ENCODE data around the gene C3orf20.
A peak's percentile ranks its signal among the peaks of the same experiment; 100 is the strongest.
"Not testable (repeated sequence)": the region's sequence is repeated elsewhere in the genome, so short reads cannot be mapped to it uniquely, and the experiment has no call there.

The C3orf20 gene

DNA sequence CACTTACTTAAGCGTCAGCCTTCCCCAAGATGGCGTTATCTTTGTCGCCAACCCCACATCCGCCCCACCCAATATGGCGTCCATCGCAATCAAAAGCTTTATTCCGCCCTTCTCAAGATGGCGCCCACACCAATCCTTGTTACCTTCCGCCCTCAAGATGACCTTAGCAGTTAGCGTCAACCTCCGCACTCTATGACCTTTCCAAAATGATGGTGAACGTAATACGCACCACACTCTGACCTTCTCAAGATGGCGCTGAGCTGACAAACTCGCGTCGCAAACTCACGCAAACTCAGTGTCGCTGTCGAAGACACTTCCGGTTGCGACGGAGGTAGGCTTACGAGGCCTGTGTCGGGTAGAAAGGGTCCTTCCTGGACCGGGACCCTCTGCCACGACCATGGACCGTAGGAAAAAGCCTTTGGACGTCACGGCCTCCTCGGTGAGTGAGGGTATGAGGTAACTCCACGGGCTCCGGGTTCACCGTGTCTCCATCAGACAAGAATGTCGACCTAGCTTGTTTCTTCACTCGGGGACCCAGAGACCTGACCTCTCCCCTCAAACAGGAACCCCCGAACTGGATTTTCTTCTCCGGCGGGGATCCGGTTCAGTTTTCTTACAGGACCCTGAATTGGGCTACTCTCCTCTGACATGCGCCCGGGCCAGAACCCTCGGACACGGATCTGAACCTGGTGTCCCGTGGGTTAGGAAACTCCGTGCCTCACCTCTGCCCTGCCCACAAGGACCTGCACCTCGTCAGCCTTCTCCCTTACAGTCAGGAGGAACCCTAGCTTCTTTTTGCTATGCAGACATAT, 23.3 kb upstream of the C3orf20 start, which contains the start of gene CCDC174:
CCDC174 (plus strand) TSS at position 323 of the 812 bp plus-strand sequence; CDS start at position 398, 75 bp downstream.
- peak; percentile 93 for DNase-seq

DNA sequence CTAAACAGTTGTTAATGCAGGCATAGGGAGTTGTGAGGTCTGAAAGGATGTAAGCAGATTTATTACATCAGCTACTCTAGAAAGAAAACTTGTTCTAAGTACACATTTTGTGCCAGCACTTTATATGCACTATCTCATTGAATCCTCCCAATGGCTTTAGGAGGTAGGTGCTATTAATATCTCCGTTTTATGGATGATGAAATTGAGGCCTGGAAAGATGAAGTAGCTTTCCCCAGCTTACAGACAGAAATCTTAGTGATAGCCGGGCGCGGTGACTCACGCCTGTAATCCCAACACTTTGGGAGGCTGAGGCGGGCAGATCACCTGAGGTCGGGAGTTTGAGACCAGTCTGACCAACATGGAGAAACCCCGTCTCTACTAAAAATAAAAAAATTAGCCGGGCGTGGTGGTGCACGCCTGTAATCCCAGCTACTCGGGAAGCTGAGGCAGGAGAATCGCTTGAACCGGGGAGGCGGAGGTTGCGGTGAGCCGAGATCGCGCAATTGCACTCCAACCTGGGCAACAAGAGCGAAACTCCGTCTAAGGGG, 22.5 kb upstream of the C3orf20 start:
- DNase-seq, result not testable (repeated sequence)

DNA sequence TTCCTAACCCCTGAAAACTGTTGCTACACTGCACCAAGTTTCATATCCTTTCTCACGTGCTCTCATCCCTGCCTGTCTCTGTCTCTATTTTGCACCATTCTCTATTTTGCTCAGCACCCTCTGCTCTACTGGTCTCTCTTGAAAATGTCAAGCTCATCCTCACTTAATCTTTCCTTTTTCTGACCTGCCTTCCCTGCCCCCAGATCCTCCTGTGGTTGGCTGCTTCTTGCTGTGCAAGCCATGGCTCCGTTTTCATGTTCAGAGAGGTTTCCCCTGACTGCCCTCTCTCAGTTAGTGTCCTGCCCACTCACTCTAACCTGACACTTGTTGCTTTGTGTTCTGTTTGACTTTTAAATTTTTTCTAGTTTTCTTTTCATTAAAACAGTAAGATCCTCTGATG, 17.4 kb upstream of the C3orf20 start:
- no peak for DNase-seq

DNA sequence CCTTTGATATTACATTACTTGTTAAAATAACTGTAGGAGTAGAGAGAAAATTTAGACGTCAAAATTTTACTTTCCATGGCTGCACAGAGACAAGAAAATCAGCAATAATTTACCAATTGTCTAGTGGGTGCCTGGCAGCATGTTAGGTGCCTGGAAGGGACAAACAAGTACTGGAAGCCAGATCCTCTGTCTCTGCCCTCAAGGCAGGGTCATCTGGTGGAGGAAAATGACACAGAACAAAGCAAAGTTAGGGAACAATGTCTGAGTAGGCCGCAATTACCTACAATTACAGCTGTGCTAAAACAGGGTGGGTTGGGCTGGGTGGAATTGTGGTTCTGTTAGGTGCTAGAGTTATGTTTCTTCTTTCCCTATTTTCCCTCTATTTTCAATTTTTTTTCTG, 16.0 kb upstream of the C3orf20 start:
- no peak for DNase-seq

DNA sequence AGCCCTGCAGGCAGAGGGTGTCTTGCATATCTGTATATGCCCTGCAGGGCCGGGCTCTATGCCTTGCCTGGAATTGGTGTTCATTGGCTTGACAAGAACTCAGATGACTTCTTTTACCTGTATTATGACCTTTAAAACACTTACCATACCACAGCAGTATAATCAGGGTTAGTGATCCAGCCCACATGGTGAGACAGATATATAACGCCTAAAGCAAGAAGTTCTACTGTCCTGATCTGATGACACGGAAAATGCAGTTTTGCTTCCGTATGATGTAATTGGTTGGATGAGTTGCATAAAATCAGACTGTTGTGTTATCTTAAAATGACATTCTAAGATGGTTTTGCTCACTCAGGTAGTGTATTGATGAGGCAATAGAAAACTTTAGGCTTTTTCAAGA, 14.0 kb upstream of the C3orf20 start:
- DNase-seq, result no peak

DNA sequence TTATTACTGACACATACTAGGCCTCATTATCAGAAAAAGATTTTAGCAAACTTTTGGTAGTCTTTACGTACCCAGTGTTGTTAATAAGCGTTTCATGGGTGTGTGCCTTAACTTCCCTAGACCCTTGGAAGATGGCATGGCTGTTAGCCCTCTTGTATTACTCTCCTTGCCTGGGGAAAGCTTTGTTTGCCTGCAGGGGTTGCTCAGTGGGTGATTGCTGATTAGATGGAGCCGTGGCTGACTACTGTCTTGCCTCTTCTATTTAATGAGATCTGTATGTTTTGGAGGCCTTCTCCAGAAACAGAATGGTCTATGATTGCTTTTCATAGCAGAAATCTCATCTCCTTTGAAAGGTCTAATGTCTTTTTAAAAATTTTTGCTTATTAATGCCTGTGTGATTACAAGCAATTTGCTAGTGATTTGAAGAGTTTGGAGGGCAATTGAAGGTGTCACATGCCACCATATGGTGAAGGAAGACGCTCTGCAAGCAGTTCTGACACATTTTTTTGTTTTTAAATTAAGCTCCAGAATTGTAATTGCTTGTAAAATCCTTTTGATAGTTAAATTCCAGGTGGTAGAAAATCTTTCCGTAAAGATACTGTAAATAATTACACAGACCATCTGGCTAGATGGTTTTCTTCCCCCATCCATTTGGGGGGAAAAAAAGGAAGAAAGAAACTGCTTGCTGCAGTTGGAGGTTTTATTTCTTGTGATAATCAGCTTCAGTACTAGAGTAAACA, 11.4 kb upstream of the C3orf20 start:
- DNase-seq, result no peak

DNA sequence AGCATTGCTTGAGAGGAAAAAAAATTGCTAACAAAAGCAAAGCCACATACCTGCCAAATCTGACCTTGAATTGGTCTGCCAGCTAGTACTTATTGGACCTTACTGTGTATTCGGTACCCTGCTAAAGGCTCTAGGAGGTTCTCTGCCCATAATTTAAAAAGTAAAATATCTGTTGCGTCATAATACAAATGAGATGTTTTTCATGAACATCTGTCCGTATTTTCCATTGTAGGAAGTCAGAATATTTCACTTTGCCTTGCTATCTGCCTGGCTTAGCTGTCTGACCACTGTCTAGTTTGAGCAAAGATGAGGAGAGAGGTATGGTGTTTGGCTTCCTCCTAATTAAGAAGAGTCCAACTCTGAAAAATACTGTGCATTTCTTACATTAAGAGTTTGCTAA, 10.8 kb upstream of the C3orf20 start:
- no peak for DNase-seq

DNA sequence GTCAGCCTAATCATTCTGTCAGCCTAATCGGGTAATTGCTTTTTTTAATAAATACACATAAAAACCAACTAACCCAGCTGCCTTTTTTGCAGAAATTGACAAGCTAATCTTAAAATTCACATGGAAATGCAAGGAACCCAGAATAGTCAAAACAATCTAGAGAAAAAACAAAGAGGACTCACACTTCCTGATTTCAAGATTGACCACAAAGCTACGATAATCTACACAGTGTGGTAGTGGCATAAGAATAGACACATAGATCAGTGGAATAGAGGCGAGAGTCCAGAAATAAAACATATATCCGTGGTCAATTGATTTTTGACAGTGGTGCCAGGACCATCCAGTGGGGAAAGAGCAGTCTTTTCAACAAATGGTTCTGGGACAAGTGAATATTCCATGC, 2.4 kb upstream of the C3orf20 start:
- DNase-seq, result no peak

DNA sequence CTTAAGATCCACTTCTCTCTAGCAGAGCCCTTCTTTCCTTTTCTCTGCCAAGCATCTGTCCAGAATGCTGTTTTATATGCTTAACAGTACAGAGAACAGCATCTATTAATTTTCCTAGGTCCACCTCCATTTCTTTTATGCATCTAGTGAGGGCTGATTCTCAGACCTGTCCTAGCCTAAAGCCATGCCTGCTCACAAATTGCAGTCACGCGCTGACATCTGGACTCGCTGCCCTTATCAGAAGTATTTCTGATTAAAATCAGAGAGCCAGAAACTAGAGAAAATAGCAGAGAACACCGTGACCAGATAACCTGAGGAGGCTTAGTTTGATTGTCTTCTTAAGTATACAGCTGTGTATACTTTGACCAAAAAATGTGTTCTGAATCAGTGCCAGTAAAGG, 1.9 kb downstream of the C3orf20 start:
- DNase-seq, result no peak

DNA sequence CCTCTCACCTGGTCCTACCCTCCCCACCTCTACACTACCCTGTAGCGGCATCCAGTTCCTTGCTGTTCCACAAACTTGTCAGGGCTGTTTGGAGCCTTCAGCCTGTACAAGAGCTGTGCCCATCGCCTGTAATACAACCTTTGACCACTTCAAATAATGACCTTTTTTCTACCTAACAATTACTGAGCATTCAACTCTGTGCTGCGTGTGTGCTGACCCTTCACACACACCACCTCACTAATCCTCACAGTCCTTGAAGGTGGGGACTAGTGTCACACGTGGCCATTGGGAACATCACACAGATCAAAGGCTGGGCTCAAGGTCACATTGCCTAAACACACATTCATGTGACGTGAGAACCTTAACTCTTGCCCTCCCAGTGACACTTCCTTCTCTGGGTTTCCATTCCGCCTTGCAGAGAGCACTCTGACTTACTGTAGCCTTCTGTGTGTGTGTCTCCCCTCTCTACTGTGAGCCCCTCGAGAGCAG, 3.1 kb downstream of the C3orf20 start:
- no peak for DNase-seq

DNA sequence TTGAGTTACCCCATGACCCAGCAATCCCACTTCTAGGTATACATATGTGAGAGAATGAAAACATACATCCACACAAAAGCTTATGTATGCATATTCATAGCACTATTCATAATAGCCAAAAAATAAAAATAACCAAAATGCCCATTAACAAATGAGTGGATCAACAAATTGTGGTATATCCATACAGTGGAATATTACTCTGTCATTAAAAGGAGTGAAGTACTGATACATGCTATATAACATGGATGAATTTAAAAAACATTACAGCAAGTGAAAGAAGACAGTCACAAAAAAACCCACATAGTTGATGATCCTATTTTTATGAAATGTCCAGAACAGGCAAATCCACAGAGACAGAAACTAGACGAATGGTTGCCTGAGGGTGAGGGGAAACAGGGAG, 5.2 kb downstream of the C3orf20 start:
- DNase-seq, result no peak

DNA sequence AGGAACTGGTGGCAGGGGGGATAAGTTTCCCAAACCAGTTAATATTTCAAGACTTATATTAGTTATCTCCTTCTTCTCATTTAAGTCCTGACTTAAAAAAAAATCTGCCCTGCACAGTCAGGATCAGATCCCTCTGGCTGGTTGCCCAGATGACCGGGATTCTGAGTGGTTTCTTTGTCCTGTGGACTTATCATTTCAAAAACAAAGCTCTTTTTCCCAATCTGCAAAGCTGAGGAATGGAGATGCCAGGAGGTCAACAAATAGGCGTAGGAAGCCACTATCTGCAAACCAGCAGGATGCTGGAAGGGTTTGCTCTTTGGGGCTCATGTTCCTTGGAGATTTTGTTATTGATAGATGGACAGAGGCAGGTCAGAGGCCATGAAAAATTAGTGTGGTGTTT, 5.8 kb downstream of the C3orf20 start:
- DNase-seq, result no peak

DNA sequence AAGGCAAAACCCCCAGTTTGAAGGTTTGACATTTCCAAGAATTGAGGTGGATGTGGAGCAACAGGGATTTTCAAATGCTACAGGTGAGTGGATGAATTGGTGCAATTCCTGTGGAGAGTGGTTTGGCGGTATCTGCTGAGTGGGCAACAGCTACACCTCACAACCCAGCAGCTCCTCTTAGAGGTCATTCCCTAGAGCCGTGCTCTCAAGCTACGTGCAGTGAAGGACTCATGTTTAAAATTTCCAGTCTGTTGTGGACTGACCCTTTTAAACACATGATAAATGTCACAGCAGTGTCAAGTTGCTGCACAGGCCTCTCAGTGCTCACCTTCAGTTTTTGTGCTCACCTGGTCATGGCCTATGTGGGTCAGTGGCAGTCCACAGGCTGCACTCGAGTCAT, 9.5 kb downstream of the C3orf20 start:
- DNase-seq, result no peak

DNA sequence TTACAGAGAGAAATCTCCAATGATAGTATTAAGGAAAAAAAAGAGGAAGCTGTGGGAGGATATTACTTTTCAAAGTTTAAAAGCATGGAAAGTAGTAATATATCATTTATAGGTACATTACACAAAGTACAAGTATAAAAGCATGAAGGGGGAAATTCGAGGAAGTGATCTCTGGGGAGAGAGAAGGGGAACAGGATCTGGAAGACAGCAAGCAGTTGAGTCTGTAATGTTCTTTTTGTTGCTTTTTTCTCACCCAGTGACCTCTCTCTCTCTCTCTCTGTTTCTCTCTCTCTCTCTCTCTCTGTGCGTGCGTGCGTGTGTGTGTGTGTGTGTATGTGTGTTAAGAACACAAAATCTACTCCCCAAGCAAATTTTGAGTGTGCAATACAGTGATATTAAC, 10.2 kb downstream of the C3orf20 start:
- no peak for DNase-seq

DNA sequence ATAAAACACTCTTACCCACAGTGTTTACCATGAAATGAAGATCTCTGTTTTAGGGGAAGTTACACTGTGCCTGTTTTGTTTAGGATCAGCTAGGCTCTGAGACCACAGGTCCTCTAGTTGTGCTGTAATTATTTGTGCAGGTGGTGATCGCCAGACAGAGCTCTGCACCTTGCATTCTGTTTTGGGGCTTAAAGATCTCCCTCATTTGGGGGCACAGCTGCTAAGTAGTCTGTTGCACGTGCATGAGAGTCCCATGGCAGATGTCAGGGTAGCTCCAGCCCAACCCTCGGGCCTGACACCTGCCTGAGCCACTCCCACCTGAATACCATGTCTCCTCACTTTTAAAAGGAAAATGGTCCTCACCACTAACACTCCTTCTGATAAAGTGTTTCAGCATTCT, 12.4 kb downstream of the C3orf20 start:
- DNase-seq, result no peak

DNA sequence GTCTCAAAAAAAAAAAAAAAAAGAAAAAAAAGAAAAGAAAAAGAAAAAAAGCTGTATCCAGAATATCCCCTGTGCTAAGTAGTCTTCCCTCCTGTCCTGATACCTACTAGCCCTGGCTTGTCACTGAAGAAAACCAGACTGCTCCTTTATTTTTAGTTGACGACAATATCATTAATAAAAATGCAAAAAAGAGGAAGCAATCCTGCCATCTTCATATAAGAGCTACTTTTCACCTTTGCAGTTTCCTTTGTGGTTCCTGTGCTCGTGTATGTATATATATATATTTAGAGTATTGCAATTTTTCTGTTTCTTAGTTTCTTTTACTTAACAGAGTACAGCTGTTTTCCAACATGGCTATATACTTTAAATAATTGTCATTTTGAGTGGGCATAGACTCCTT, 13.6 kb downstream of the C3orf20 start:
- no peak for DNase-seq

DNA sequence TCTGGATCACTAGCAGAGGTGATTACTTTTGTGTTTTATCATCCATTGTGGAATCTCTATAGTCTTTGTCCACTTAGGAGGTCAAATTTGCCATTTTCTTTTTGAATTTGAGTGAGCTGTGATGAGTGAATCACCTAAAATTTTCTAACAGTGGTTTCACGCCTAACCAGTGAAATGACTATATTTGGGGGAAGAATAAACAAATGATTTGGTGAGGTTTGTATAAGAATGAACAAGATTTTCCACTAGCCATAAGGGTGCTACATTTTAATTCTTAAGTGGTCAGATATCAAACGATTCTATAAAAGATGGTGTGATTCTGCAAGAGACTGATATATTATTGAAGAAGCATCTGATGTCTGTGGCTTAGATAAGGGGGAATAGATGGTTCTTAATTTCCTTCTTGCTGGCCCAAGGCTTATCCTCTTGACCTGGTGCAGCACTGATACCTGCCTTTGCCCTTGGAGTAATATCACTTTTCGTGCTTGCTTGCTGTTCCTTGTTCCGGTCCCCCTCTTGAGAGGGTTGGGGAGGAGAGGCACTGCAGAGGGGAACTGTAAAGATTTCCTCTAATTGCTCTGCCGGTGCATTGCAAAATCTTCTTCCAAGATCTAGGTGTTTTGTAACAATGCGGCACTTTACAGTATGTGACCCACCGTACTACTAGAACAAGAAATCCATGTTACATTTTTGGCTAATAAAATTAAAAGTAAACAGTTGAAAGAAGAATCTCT, 14.5 kb downstream of the C3orf20 start:
- no peak for DNase-seq

DNA sequence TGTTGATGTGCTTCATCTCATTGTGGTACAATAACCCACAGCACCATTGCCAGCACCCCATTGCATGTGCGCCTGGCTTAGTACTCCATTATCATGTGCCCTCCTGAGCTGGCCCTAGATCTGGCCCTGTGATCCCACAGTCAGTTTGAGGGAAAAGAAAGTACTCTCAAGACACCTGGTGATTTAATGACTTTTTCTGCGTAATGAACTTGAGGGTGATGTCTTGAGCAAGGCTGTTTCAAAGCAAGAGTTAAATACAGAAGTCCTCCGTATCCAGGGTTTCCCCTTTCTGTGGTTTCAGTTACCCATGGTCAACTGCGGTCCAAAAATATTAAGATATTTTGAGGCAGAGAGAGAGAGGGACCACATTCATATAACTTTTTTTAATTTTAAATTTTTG, 16.3 kb downstream of the C3orf20 start:
- no peak for DNase-seq

DNA sequence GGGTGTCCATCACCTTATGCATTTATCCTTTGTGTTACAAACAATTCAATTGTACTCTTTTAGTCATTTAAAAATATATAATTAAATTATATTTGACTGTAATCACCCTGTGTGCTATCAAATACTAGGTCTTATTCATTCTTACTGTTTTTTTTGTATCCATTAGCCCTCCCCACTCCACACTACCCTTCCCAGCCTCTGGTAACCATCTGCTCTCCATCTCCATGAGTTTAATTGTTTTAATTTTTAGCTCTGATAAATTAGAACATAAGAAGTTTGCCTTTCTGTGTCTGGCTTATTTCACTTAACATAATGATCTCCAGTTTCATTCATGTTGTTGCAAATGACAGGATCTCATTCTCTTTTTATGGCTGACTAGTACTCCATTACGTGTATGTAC, 16.8 kb downstream of the C3orf20 start:
- DNase-seq, result no peak

DNA sequence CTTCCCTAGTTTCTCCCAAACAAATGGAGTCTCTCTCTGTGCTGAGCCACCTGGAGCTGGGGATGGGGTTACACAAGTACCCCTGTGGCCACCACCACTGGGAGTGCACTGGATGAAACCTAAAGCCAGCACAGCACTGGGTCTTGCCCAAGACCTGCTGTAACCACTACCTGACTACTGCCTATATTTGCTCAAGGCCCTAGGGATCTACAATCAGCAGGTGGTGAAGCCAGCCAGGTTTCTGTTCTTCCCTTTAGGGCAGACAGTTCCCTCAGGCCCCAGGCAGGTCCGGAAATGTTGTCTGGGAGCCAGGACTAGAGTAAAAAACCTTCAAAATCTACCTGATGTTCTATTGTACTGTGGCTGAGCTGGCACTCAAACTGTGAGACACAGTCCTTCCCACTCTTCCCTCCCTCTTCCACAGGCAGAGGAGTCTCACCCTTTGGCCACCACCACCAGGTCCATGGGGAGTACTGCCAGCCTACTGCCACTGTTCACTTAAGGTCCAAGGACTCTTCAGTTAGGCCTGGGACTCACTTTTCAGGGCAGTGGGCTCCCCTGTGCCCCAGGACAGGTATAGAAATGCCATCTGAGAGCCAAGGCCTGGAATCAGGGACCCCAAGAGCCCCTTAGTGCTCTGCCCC, 23.8 kb downstream of the C3orf20 start:
- no peak for DNase-seq

DNA sequence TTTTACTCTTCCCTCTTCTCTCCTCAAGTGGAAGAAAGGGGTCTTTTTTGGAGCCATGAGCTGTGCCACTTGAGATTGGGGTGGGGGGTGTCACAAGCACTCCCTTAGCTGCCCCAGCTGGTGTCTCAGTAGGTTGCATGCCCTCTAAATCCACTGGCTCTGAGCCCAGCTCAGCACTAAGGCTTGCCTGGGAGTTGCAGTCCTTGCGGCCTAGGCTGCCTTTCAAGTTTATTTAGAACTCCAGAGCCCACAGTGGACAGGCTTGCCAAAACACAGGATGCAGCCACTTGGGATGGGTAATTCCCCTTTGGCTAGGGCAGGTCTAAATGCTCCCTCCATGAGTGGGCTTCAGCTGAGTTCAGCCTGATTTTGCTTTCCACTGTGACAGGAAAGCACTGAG, 24.7 kb downstream of the C3orf20 start:
- DNase-seq, result no peak

DNA sequence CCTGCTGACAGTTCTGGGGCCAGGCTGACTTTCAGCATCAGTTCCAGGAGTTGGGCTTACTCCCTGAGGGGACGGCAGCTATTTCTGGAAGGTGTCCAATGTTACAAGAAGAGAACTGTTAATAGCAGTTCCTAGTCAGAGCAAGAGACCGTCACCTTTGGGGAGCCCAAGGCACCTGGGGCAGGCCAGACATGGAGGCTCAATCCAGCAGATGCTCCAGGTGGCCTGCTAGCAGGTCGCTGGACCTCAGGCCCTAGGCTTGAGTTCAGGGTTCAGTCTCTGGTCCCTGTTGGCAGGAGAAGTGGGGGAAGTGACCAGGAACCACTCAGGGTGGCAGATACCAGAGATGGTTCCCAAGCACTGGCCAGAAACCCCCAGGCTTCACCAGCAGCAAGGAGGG, 25.9 kb downstream of the C3orf20 start:
- DNase-seq, result no peak

DNA sequence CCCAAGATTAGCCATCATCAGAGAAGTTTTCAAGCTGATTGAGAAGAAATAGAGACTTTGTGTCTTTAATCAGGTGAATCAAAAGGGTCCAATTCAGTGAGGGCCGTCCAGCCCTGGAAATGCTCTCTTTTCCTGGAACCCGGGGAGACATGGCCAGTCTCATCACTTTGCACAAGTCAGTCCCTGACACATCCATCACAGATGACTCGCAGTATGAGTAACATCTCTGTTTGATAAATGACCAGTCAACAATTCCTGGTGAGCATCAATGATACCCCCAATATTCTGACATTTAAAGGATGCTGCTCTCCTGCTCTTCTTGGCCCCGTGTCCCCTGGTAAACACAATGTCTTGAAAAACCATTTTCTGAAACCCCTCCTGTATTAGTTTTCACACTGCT, 26.7 kb downstream of the C3orf20 start:
- DNase-seq, result no peak
